A549 (cell line): ENCODE measurements around the gene HBA2. TPM values are rescaled to one million over a fixed set of nuclear protein-coding genes. Genes with fewer than 3 reads are reported as not detected.
A peak's percentile ranks its signal among the peaks of the same experiment; 100 is the strongest.
"Not testable (repeated sequence)": the region's sequence is repeated elsewhere in the genome, so short reads cannot be mapped to it uniquely, and the experiment has no call there.

ENCODE experiments used
- ATAC-seq, 2 experiments: fragments of 200-7000 bp in 1 of 2; fragments of >200 bp in 1 of 2; cut with Nextera tagmentation in 1 of 2; cut with Tn5 transposase in 1 of 2; 3 replicates each; pipeline versions ENCODE4 v1.8.0 to v1.9.1; 2018 to 2020; ENCODE audit warnings: mild to moderate bottlenecking in 1 of 2, moderate library complexity in 1 of 2
- CTCF ChIA-PET: fragments of 300-600 bp; sonication (Branson Sonifier 250); formaldehyde crosslinking; extraction: SDS; loops from one replicate; lab custom pipeline; 2021; ENCODE audit warnings: antibody characterized with exemption, inconsistent platforms; lab: Yijun Ruan, JAX
- POLR2A ChIA-PET: fragments of 350-600 bp; formaldehyde crosslinking; extraction: SDS; loops from one replicate; lab custom pipeline; 2021; ENCODE audit warnings: antibody characterized with exemption, inconsistent platforms; lab: Yijun Ruan, JAX
- DNase-seq, 2 experiments: peaks; one replicate each; pipeline versions ENCODE4 v3.0.0 to v3.0.0-alpha.2; 2011 to 2016; ENCODE audit warnings: low read depth in 1 of 2, low spot score in 1 of 2
- FAIRE-seq: peaks from 2 replicates; lab custom pipeline; 2011; peaks lifted over from hg19 to GRCh38; lab: Jason Lieb, UNC
- H3K27ac ChIP-seq, 2 experiments: fragments of >200 bp; sonication (Bioruptor Twin); formaldehyde crosslinking; 3 replicates each; pipeline ENCODE4 v1.5.1; 2016 to 2017
- H3K4me1 ChIP-seq: fragments of >200 bp; sonication (Bioruptor Twin); formaldehyde crosslinking; 3 replicates; pipeline ENCODE4 v1.6.1; 2016
- H3K4me2 ChIP-seq: fragments of >200 bp; sonication (Bioruptor Twin); formaldehyde crosslinking; 3 replicates; pipeline ENCODE4 v1.6.1; 2016
- H3K4me3 ChIP-seq: fragments of >200 bp; sonication (Bioruptor Twin); formaldehyde crosslinking; 3 replicates; pipeline ENCODE4 v1.5.1; 2016
- H3K9me3 ChIP-seq: fragments of >200 bp; sonication (Bioruptor Twin); formaldehyde crosslinking; 3 replicates; pipeline ENCODE4 v1.6.1; 2016
- BHLHE40 ChIP-seq: IDR thresholded peaks from 2 replicates; pipeline ENCODE4 v1.6.1; 2012; ENCODE audit warnings: low read depth, low read length, inconsistent platforms
- CBX8 ChIP-seq: fragments of 200-600 bp; sonication (generic); IDR thresholded peaks from 2 replicates; pipeline ENCODE4 v1.6.1; 2016
- CHD2 ChIP-seq: fragments of 150-350 bp; IDR thresholded peaks from 2 replicates; pipeline ENCODE4 v1.6.1; 2014; ENCODE audit warnings: low read length; ENCODE audit not compliant: partially characterized antibody
- CHD4 ChIP-seq: fragments of 200-600 bp; sonication (generic); IDR thresholded peaks from 2 replicates; pipeline ENCODE4 v1.6.1; 2016; ENCODE audit warnings: antibody characterized with exemption, mild to moderate bottlenecking, borderline replicate concordance
- FOSL2 ChIP-seq, 2 experiments: fragments of 450-650 bp in 1 of 2; fragments of >200 bp in 1 of 2; sonication (Bioruptor Twin) in 1 of 2; formaldehyde crosslinking; IDR thresholded peaks; 2 replicates each; pipeline versions ENCODE4 v1.5.0 to v1.6.1; 2016 to 2020; ENCODE audit warnings: mild to moderate bottlenecking in 1 of 2, moderate library complexity in 1 of 2
- FOXS1 ChIP-seq: fragments of 250-450 bp; sonication (Bioruptor Pico); IDR thresholded peaks from 2 replicates; pipeline ENCODE4 v1.5.0; 2020; ENCODE audit warnings: mild to moderate bottlenecking, moderate library complexity
- GATA3 ChIP-seq: IDR thresholded peaks from 2 replicates; pipeline ENCODE4 v1.6.1; 2012; ENCODE audit warnings: borderline replicate concordance
- HOXB5 ChIP-seq: fragments of 250-450 bp; sonication (Bioruptor Pico); IDR thresholded peaks from 2 replicates; pipeline ENCODE4 v1.5.0; 2020; ENCODE audit warnings: mild to moderate bottlenecking, moderate library complexity
- NPAS2 ChIP-seq: fragments of 250-450 bp; sonication (Bioruptor Pico); IDR thresholded peaks from 2 replicates; pipeline ENCODE4 v1.8.0; 2022; ENCODE audit warnings: mild to moderate bottlenecking, moderate library complexity, borderline replicate concordance
- PHF8 ChIP-seq: fragments of 200-600 bp; sonication (generic); IDR thresholded peaks from 2 replicates; pipeline ENCODE4 v1.6.1; 2016; ENCODE audit warnings: low read depth, mild to moderate bottlenecking, antibody characterized with exemption, moderate library complexity, borderline replicate concordance
- RAD21 ChIP-seq, 2 experiments: fragments of >200 bp in 1 of 2; sonication (Bioruptor Twin) in 1 of 2; formaldehyde crosslinking in 1 of 2; IDR thresholded peaks in 1 of 2; conservative IDR thresholded peaks in 1 of 2; 2 replicates in 1 of 2; 3 replicates in 1 of 2; pipeline ENCODE4 v1.6.1; 2012 to 2018; ENCODE audit warnings: inconsistent platforms in 1 of 2
- REST ChIP-seq: fragments of 200-600 bp; sonication (generic); IDR thresholded peaks from 2 replicates; pipeline ENCODE4 v1.6.1; 2016; ENCODE audit warnings: antibody characterized with exemption, mild to moderate bottlenecking, moderate library complexity
- SMC3 ChIP-seq: fragments of >200 bp; sonication (Bioruptor Twin); formaldehyde crosslinking; IDR thresholded peaks from 3 replicates; pipeline ENCODE4 v1.6.1; 2018; ENCODE audit warnings: inconsistent platforms
- SREBF2 ChIP-seq: fragments of 450-650 bp; IDR thresholded peaks from 2 replicates; pipeline ENCODE4 v1.6.1; 2014; ENCODE audit warnings: mild to moderate bottlenecking, moderate library complexity
- TFCP2L1 ChIP-seq: fragments of 250-450 bp; sonication (Bioruptor Pico); IDR thresholded peaks from 2 replicates; pipeline ENCODE4 v1.5.0; 2021; ENCODE audit warnings: mild to moderate bottlenecking
- ZSCAN20 ChIP-seq: fragments of 250-450 bp; sonication (Bioruptor Pico); IDR thresholded peaks from 2 replicates; pipeline ENCODE4 v1.8.0; 2022; ENCODE audit warnings: mild to moderate bottlenecking, moderate library complexity
- WGBS: methylation state at CpG from one replicate; pipeline ENCODE4 v1.1.6; 2017; ENCODE audit errors: missing lambda C conversion rate; 5-methylcytosine and 5-hydroxymethylcytosine counted together
- polyA plus RNA-seq, 4 experiments: library from polyadenylated mRNA; depleted of rRNA in 3 of 4; stranded (reverse); fragments of >200 nt; fragmentation: RNase III in 1 of 4; extraction: RNeasy Plus Mini Kit Qiagen cat#74134 plus additional on column Dnase treatment in 1 of 4; gene quantifications; 2 replicates in 3 of 4; 3 replicates in 1 of 4; pipeline ENCODE4 v1.2.3, GENCODE V29; 2011 to 2017
- TF ChIP-seq, protein P1 (sequence below): fragments of 450-650 bp; IDR thresholded peaks from 2 replicates; pipeline ENCODE4 v1.6.1; 2014; ENCODE audit warnings: antibody characterized with exemption
- TF ChIP-seq, protein P2 (sequence below): fragments of >200 bp; sonication (Bioruptor Twin); formaldehyde crosslinking; IDR thresholded peaks from 2 replicates; pipeline ENCODE4 v1.6.1; 2016

Gene HBA2
- polyA plus RNA-seq, 2 of the 4 experiments (the other 2 are of a cell fraction): 0.23 to 0.26 TPM

DNA sequence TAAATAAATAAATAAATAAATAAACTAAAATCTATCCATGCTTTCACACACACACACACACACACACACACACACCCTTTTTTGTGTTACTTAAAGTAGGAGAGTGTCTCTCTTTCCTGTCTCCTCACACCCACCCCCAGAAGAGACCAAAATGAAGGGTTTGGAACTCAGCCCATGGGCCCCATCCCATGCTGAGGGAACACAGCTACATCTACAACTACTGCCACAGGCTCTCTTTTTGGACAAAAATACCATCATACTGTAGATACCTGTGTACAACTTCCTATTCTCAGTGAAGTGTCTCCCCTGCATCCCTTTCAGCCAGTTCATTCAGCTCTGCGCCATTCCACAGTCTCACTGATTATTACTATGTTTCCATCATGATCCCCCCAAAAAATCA lies 1.9 kb upstream of the HBA2 start:
- CTCF ChIA-PET: interaction anchor here (0.9 to 7.7 kb wide), 4 partner anchors 11 to 105 kb away, joined by 3 to 88 read pairs (median 10); partner anchors contain the start of gene HBQ1
- FAIRE-seq: no peak
- Histone ChIP-seq H3K9me3 (no peaks in the 10 kb centered on the region), H3K4me1 (peaks cover 5% of the 10 kb centered on the region), H3K4me2 (no peak overlapping the region), H3K4me3 (no peak overlapping the region), H3K27ac (no peak overlapping the region)
- WGBS: 3% methylated on average over 1 of the region's 1 CpG
- DNase-seq: no peak
- TF ChIP-seq GATA3 (no peak), CHD4 (no peak), CBX8 (no peak), HOXB5 (CRISPR knock-in tag) (no peak), TFCP2L1 (CRISPR knock-in tag) (no peak), SMC3 (no peak), CHD2 (no peak), RAD21 (conservative IDR thresholded peaks at IDR 0.05 in 1 of 2, IDR thresholded peaks at IDR 0.05 in 1 of 2) (no peak), ZSCAN20 (CRISPR knock-in tag) (no peak), BHLHE40 (no peak), FOXS1 (CRISPR knock-in tag) (no peak), PHF8 (no peak), SREBF2 (no peak), NPAS2 (CRISPR knock-in tag) (no peak)
- TF ChIP-seq, protein P1, sequence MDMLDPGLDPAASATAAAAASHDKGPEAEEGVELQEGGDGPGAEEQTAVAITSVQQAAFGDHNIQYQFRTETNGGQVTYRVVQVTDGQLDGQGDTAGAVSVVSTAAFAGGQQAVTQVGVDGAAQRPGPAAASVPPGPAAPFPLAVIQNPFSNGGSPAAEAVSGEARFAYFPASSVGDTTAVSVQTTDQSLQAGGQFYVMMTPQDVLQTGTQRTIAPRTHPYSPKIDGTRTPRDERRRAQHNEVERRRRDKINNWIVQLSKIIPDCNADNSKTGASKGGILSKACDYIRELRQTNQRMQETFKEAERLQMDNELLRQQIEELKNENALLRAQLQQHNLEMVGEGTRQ: no peak
- ATAC-seq: no peak
- POLR2A ChIA-PET: no interaction called here

GRCh38 chr16:173211-173854 lies 657 bp downstream of the HBA2 start:
- FAIRE-seq, H3K27ac ChIP-seq, H3K9me3 ChIP-seq, POLR2A ChIA-PET, H3K4me1 ChIP-seq, DNase-seq, H3K4me2 ChIP-seq, H3K4me3 ChIP-seq, ATAC-seq, CTCF ChIA-PET: not testable (repeated sequence)
- WGBS: 73% methylated on average over 23 of the region's 44 CpGs

DNA sequence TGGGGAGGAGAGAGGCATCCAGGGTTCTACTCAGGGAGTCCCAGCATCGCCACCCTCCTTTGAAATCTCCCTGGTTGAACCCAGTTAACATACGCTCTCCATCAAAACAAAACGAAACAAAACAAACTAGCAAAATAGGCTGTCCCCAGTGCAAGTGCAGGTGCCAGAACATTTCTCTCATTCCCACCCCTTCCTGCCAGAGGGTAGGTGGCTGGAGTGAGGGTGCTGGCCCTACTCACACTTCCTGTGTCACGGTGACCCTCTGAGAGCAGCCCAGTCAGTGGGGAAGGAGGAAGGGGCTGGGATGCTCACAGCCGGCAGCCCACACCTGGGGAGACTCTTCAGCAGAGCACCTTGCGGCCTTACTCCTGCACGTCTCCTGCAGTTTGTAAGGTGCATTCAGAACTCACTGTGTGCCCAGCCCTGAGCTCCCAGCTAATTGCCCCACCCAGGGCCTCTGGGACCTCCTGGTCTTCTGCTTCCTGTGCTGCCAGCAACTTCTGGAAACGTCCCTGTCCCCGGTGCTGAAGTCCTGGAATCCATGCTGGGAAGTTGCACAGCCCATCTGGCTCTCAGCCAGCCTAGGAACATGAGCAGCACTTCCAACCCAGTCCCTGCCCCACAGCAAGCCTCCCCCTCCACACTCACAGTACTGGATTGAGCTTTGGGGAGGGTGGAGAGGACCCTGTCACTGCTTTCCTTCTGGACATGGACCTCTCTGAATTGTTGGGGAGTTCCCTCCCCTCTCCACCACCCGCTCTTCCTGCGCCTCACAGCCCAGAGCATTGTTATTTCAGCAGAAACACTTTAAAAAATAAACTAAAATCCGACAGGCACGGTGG lies 1.5 kb downstream of the HBA2 start:
- H3K9me3 ChIP-seq; H3K4me2 ChIP-seq; FAIRE-seq; H3K4me1 ChIP-seq; H3K4me3 ChIP-seq; H3K27ac ChIP-seq; DNase-seq; POLR2A ChIA-PET; TF ChIP-seq FOSL2 (CRISPR knock-in tag; IDR thresholded peaks at IDR 0.05): not testable (repeated sequence)
- ATAC-seq: peak in 1 of 2 experiments; percentile 3; a peak in 1 of 6 replicates
- TF ChIP-seq REST: peak; percentile 85
- peak; percentile 40; the same call in 1 of the 2 replicates for TF ChIP-seq FOSL2 (IDR thresholded peaks at IDR 0.05)
- TF ChIP-seq, protein P2, sequence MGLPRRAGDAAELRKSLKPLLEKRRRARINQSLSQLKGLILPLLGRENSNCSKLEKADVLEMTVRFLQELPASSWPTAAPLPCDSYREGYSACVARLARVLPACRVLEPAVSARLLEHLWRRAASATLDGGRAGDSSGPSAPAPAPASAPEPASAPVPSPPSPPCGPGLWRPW: peak; percentile 83; the same call in 1 of the 2 replicates
- WGBS: 55% methylated on average over 6 of the region's 13 CpGs
- CTCF ChIA-PET: interaction anchor here (0.6 to 1.5 kb wide), 2 partner anchors 33 to 109 kb away, joined by 3 to 5 read pairs; no protein-coding TSS in a partner anchor
